MM.1S (cell line): ENCODE results near the gene ITM2C.

Experiments used
- CTCF ChIP-seq: fragments of 300-600 bp; sonication (generic); IDR thresholded peaks from 2 replicates; pipeline ENCODE4 v1.5.1; 2016; ENCODE audit warnings: antibody characterized with exemption, low read length, mixed read lengths
- EZH2 ChIP-seq: fragments of 300-600 bp; sonication (generic); optimal IDR thresholded peaks from 2 replicates; pipeline ENCODE3; 2017; ENCODE audit warnings: low read depth, mild to moderate bottlenecking, antibody characterized with exemption, low read length, mixed read lengths
- EZH2phosphoT487 ChIP-seq: fragments of 300-600 bp; sonication (generic); IDR thresholded peaks from 2 replicates; pipeline ENCODE4 v1.6.1; 2018; ENCODE audit warnings: antibody characterized with exemption, low read length

GRCh38 chr2:230906471-230907230, 41.9 kb downstream of the ITM2C start:
- TF ChIP-seq CTCF (no peak), EZH2 (no peak), EZH2phosphoT487 (no peak)
